Spleen (tissue), 13 donors: ENCODE measurements around the gene EFHD2. TPM values are rescaled to one million over a fixed set of nuclear protein-coding genes. Genes with fewer than 3 reads are reported as not detected.

Experiments
- DNase-seq: peaks from one replicate; pipeline ENCODE4 v3.0.0-alpha.2; 2020
- H3K27ac ChIP-seq, 8 donors: fragments of 200-600 bp; sonication (generic) in 7 of 8; 1 replicate in 4 of 8; 2 replicates in 4 of 8; pipeline versions ENCODE4 v1.5.0 to v1.8.0; 2016 to 2021; ENCODE audit warnings: inconsistent platforms in 4 of 8, mild to moderate bottlenecking in 4 of 8, moderate library complexity in 1 of 8
- H3K27me3 ChIP-seq, 7 donors: fragments of 200-600 bp; sonication (generic) in 6 of 7; replicated peaks in 1 of 7; 1 replicate in 4 of 7; 2 replicates in 3 of 7; pipeline versions ENCODE4 v1.5.0 to v1.8.0; 2016 to 2021; ENCODE audit warnings: inconsistent platforms in 3 of 7, mild to moderate bottlenecking in 1 of 7
- H3K36me3 ChIP-seq, 6 donors: fragments of 200-600 bp; sonication (generic) in 5 of 6; 1 replicate in 4 of 6; 2 replicates in 2 of 6; pipeline versions ENCODE4 v1.5.0 to v1.8.0; 2016 to 2021; ENCODE audit warnings: inconsistent platforms in 2 of 6
- H3K4me1 ChIP-seq, 6 donors: fragments of 200-600 bp; sonication (generic) in 5 of 6; 1 replicate in 3 of 6; 2 replicates in 3 of 6; pipeline versions ENCODE4 v1.5.0 to v1.8.0; 2016 to 2021; ENCODE audit warnings: inconsistent platforms in 3 of 6
- H3K4me3 ChIP-seq, 8 donors: fragments of 200-600 bp; sonication (generic) in 7 of 8; 1 replicate in 4 of 8; 2 replicates in 4 of 8; pipeline versions ENCODE4 v1.5.0 to v1.8.0; 2016 to 2021; ENCODE audit warnings: inconsistent platforms in 4 of 8, mild to moderate bottlenecking in 4 of 8, moderate library complexity in 2 of 8
- H3K9me3 ChIP-seq, 8 donors: fragments of 200-600 bp; sonication (generic) in 7 of 8; 1 replicate in 4 of 8; 2 replicates in 4 of 8; pipeline versions ENCODE4 v1.5.0 to v1.8.0; 2016 to 2021; ENCODE audit warnings: inconsistent platforms in 4 of 8
- CTCF ChIP-seq, 11 experiments: fragments of 200-600 bp in 7 of 11; fragments of 450-650 bp in 4 of 11; sonication (generic) in 4 of 11; IDR thresholded peaks in 8 of 11; conservative IDR thresholded peaks in 3 of 11; 1 replicate in 7 of 11; 2 replicates in 4 of 11; pipeline versions ENCODE4 v1.4.0 to v1.8.0; 2016 to 2021; ENCODE audit warnings: antibody characterized with exemption in 11 of 11, inconsistent platforms in 4 of 11, mild to moderate bottlenecking in 1 of 11
- POLR2A ChIP-seq, 3 donors: fragments of 450-650 bp; IDR thresholded peaks; one replicate each; pipeline ENCODE4 v1.5.1; 2017; ENCODE audit warnings: antibody characterized with exemption in 3 of 3, mild to moderate bottlenecking in 1 of 3
- POLR2AphosphoS5 ChIP-seq, 3 donors: sonication (generic); formaldehyde crosslinking; IDR thresholded peaks; one replicate each; pipeline ENCODE4 v1.5.1; 2017; ENCODE audit warnings: antibody characterized with exemption in 3 of 3
- WGBS, 5 donors: extraction: QIAGEN DNeasy Blood & Tissue Kit in 3 of 5; methylation state at CpG; one replicate each; pipeline versions ENCODE4 v1.1.5 to v1.1.7; 2013 to 2018; 5-methylcytosine and 5-hydroxymethylcytosine counted together
- intact Hi-C: fragments of 100-400 bp; cut with DNase I; formaldehyde crosslinking; loops from one replicate; pipeline ENCODE4 v1.15.0; 2023; ENCODE audit warnings: low total_unique reads
- long read RNA-seq, 2 donors: transcript quantifications; one replicate each; lab custom pipeline, GENCODE V29; 2026
- polyA plus RNA-seq, 3 donors: library from polyadenylated mRNA; stranded (reverse); fragments of 200-250 nt; gene quantifications; one replicate each; pipeline ENCODE4 v1.2.1, GENCODE V29; 2013
- total RNA-seq, 7 donors: library from RNA; depleted of rRNA in 3 of 7; stranded (reverse); fragments of >200 nt in 3 of 7; fragmentation: NEBNext Ultra II Directional in 4 of 7; extraction: Animal tissue kit (Norgen Biotek cat#: 25700) in 4 of 7; gene quantifications; one replicate each; pipeline versions ENCODE4 v1.1.0 to v1.2.1, GENCODE V29; 2016 to 2021
- donor health status: healthy with polysubstance abuse.
- donor health status: DM: no; HTN: no; CAD: no; lungs with moderate emphysema.
- donor health status: DM: no; HTN: no; CAD: no.
- donor health status: Bipolar disorder and iron deficiency.
- donor health status: healthy.
- donor health status: DM: no; HTN: no; CAD: no.
- donor health status: DM: yes; HTN: yes; CAD: no.

The EFHD2 gene
- total RNA-seq (100 to 1,000 TPM; 131 to 226 (median 164) TPM), polyA plus RNA-seq (100 to 1,000 TPM in 1 of 3 donors, 10 to 100 TPM in 2; 81.8 to 148 (median 87.1) TPM)
- long read RNA-seq, donor 1, transcript EFHD2-201 (4 exons, 2,419 nt) = major isoform, 44 of 44 reads
- long read RNA-seq, donor 1, partial matches to known transcripts = 0 of 44 reads
- long read RNA-seq, donor 1, other reads (novel, unspliced or antisense) = 0 of 44 reads
- long read RNA-seq, donor 2, transcript EFHD2-201 (4 exons, 2,419 nt) = major isoform, 48 of 48 reads
- long read RNA-seq, donor 2, partial matches to known transcripts = 0 of 48 reads
- long read RNA-seq, donor 2, other reads (novel, unspliced or antisense) = 0 of 48 reads

GRCh38 chr1:15409388-15410222 is at the start of gene EFHD2:
Gene EFHD2, plus strand, starts transcription at chr1:15409888. Its CDS starts 84 bp downstream, at chr1:15409972.
- 0 to 2% (median 1%) methylated on average over 12 to 99 of the region's 99 CpGs for WGBS, 5 donors
- Histone ChIP-seq H3K36me3 (peaks cover 0 to 26% (median 3%) of the 10 kb centered on the region in 6 donors), H3K9me3 (no peaks in the 10 kb centered on the region), H3K4me1 (peaks cover 34 to 65% (median 48%) of the 10 kb centered on the region in 6 donors), H3K27ac (peak within 1 kb of the TSS; percentile 62 to 96 (median 88)), H3K27me3 (no peaks in the 10 kb centered on the region), H3K4me3 (peak within 1 kb of the TSS; percentile 69 to 97 (median 88))
- peak; percentile 98 for DNase-seq
- intact Hi-C loops = no loop called here
- peak in 1 of 11 experiments; percentile 11 for TF ChIP-seq CTCF (IDR thresholded peaks at IDR 0.05 in 8 of 11, conservative IDR thresholded peaks at IDR 0.05 in 3 of 11)
- peak in 2 of 3 donors; percentile 58 to 79 for TF ChIP-seq POLR2A (IDR thresholded peaks at IDR 0.05)
- peak; percentile 89 to 93 (median 91) for TF ChIP-seq POLR2AphosphoS5 (IDR thresholded peaks at IDR 0.05)

- Histone ChIP-seq H3K27ac (no peak overlapping the region), H3K4me1 (peaks cover 0 to 4% (median 0%) of the 10 kb centered on the region in 6 donors), H3K36me3 (no peaks in the 10 kb centered on the region), H3K27me3 (no peaks in the 10 kb centered on the region), H3K4me3 (no peak overlapping the region), H3K9me3 (no peaks in the 10 kb centered on the region)
- no peak for DNase-seq
- TF ChIP-seq POLR2AphosphoS5 (IDR thresholded peaks at IDR 0.05) (no peak), POLR2A (IDR thresholded peaks at IDR 0.05) (no peak)
- intact Hi-C loops = no loop called here
- WGBS, 5 donors = 92 to 94% (median 93%) methylated on average over 14 of the region's 14 CpGs
Observed at GRCh38 chr1:15360700-15361099, 49.0 kb upstream of the EFHD2 start.

GRCh38 chr1:15362096-15362736 is 47.5 kb upstream of the EFHD2 start:
- Histone ChIP-seq H3K4me3 (no peak overlapping the region), H3K36me3 (no peaks in the 10 kb centered on the region), H3K4me1 (peaks cover 0 to 4% (median 0%) of the 10 kb centered on the region in 6 donors), H3K27me3 (no peaks in the 10 kb centered on the region), H3K9me3 (no peaks in the 10 kb centered on the region), H3K27ac (no peak overlapping the region)
- TF ChIP-seq CTCF (IDR thresholded peaks at IDR 0.05 in 8 of 11, conservative IDR thresholded peaks at IDR 0.05 in 3 of 11) = no peak
- TF ChIP-seq POLR2AphosphoS5 (IDR thresholded peaks at IDR 0.05) = no peak
- TF ChIP-seq POLR2A (IDR thresholded peaks at IDR 0.05) = no peak
- intact Hi-C loops = no loop called here
- no peak for DNase-seq
- 84 to 90% (median 89%) methylated on average over 10 to 13 of the region's 13 CpGs for WGBS, 5 donors

GRCh38 chr1:15362737-15363128 is 47.0 kb upstream of the EFHD2 start:
- Histone ChIP-seq H3K4me1 (peaks cover 0 to 4% (median 0%) of the 10 kb centered on the region in 6 donors), H3K27me3 (no peaks in the 10 kb centered on the region), H3K27ac (no peak overlapping the region), H3K4me3 (no peak overlapping the region), H3K9me3 (no peaks in the 10 kb centered on the region), H3K36me3 (no peaks in the 10 kb centered on the region)
- 76 to 90% (median 81%) methylated on average over 3 to 4 of the region's 4 CpGs for WGBS, 5 donors
- TF ChIP-seq CTCF (IDR thresholded peaks at IDR 0.05 in 8 of 11, conservative IDR thresholded peaks at IDR 0.05 in 3 of 11) (no peak), POLR2AphosphoS5 (IDR thresholded peaks at IDR 0.05) (no peak), POLR2A (IDR thresholded peaks at IDR 0.05) (no peak)
- no peak for DNase-seq
- intact Hi-C loops = no loop called here
